ENCODE measurements around the gene PROX2.

- no peak for TF ChIP-seq EZH2 (IDR thresholded peaks at IDR 0.05; ENCODE audit: insufficient read depth, poor library complexity, severe bottlenecking)
- no peak for TF ChIP-seq EZH2phosphoT487 (IDR thresholded peaks at IDR 0.05; ENCODE audit: insufficient read depth, low read depth)
Observed at GRCh38 chr14:74909911-74910310, 34.0 kb upstream of the PROX2 start.

Data from GM23248 (cell line).